ENCODE results near the gene ARIH2. TPM values are rescaled to one million over a fixed set of nuclear protein-coding genes. Genes with fewer than 3 reads are reported as not detected.

Gene ARIH2
- total and polyA plus RNA-seq, 2 of the 8 experiments (the other 6 are each of a cell fraction or from before 2014, with no cell fraction given): 72.9 to 136 TPM

- no peak for TF ChIP-seq TEAD4 (IDR thresholded peaks at IDR 0.05; ENCODE audit: low read depth, low read length)
- TF ChIP-seq POU5F1 (IDR thresholded peaks at IDR 0.05; ENCODE audit: low read depth, low read length): no peak
- no peak for TF ChIP-seq NRF1 (IDR thresholded peaks at IDR 0.05; ENCODE audit: low read depth, low read length)
Measured at GRCh38 chr3:48885753-48886152, 32.9 kb upstream of the ARIH2 start (continued).

Measured in H1 (cell line).